CD4-positive, alpha-beta T cell treated with Interleukin-10 for 1 hour (primary cell): ENCODE data around the gene C4orf51.

ENCODE experiments used
- DNase-seq: peaks from one replicate; pipeline ENCODE4 v3.0.0-alpha.2; 2020

C4orf51 gene

GRCh38 chr4:145716200-145716599, 36.3 kb downstream of the C4orf51 start:
- no peak for DNase-seq

GRCh38 chr4:145716661-145717200, 36.8 kb downstream of the C4orf51 start:
- no peak for DNase-seq

- no peak for DNase-seq
Measured at GRCh38 chr4:145719752-145720624, 40.0 kb downstream of the C4orf51 start.

GRCh38 chr4:145720656-145721055, 40.7 kb downstream of the C4orf51 start:
- no peak for DNase-seq

GRCh38 chr4:145722561-145722960, 42.6 kb downstream of the C4orf51 start:
- no peak for DNase-seq

- DNase-seq = no peak
Measured at GRCh38 chr4:145723336-145723735, 43.4 kb downstream of the C4orf51 start.

GRCh38 chr4:145730026-145730425, 50.1 kb downstream of the C4orf51 start:
- no peak for DNase-seq

GRCh38 chr4:145731028-145731427, 51.1 kb downstream of the C4orf51 start:
- DNase-seq = no peak

- no peak for DNase-seq
Measured at GRCh38 chr4:145732001-145732815, 52.3 kb downstream of the C4orf51 start.

GRCh38 chr4:145732895-145733880, 53.2 kb downstream of the C4orf51 start:
- peak; percentile 77 for DNase-seq

GRCh38 chr4:145734031-145734430, 54.1 kb downstream of the C4orf51 start:
- DNase-seq = no peak

- DNase-seq = no peak
Measured at GRCh38 chr4:145734576-145735346, 54.8 kb downstream of the C4orf51 start.

- DNase-seq = no peak
Measured at GRCh38 chr4:145735347-145735675, 55.4 kb downstream of the C4orf51 start.

- no peak for DNase-seq
Measured at GRCh38 chr4:145735827-145736226, 55.9 kb downstream of the C4orf51 start.

- no peak for DNase-seq
Measured at GRCh38 chr4:145736241-145736831, 56.4 kb downstream of the C4orf51 start.

GRCh38 chr4:145739845-145740244, 59.9 kb downstream of the C4orf51 start:
- no peak for DNase-seq

- DNase-seq = no peak
Measured at GRCh38 chr4:145740806-145741205, 60.9 kb downstream of the C4orf51 start.

GRCh38 chr4:145743641-145744040, 63.7 kb downstream of the C4orf51 start:
- DNase-seq = no peak

GRCh38 chr4:145755802-145756201, 75.9 kb downstream of the C4orf51 start:
- DNase-seq = no peak

- no peak for DNase-seq
Measured at GRCh38 chr4:145756244-145756643, 76.3 kb downstream of the C4orf51 start.

- no peak for DNase-seq
Measured at GRCh38 chr4:145757188-145757587, 77.2 kb downstream of the C4orf51 start.
